H1 (cell line): ENCODE results near the gene DYRK1B. TPM values are rescaled to one million over a fixed set of nuclear protein-coding genes. Genes with fewer than 3 reads are reported as not detected.

Experiments used
- CTCF ChIA-PET: fragments of 300-600 bp; sonication (Branson Sonifier 250); formaldehyde crosslinking; loops from one replicate; lab custom pipeline; 2021; ENCODE audit not compliant: partially characterized antibody; lab: Charles Lee
- POLR2A ChIA-PET: fragments of 300-600 bp; sonication (Branson Sonifier 250); formaldehyde crosslinking; loops from one replicate; lab custom pipeline; 2021; ENCODE audit warnings: inconsistent platforms; ENCODE audit not compliant: partially characterized antibody; lab: Charles Lee
- DNase-seq, 2 experiments: peaks; one replicate each; pipeline versions ENCODE4 v3.0.0 to v3.0.0-alpha.2; 2010 to 2022; ENCODE audit warnings: low spot score in 2 of 2, low read depth in 1 of 2, mixed read lengths in 1 of 2
- FAIRE-seq: peaks from 2 replicates; lab custom pipeline; 2011; peaks lifted over from hg19 to GRCh38; lab: Jason Lieb, UNC
- H2AFZ ChIP-seq: 2 replicates; pipeline ENCODE4 v1.8.1; 2012; ENCODE audit warnings: low read length, inconsistent platforms
- H2AK5ac ChIP-seq: 2 replicates; pipeline ENCODE4 v1.6.1; 2013; ENCODE audit warnings: low read depth, low read length
- H2BK120ac ChIP-seq: replicated peaks from 2 replicates; pipeline ENCODE3; 2013; ENCODE audit warnings: low read depth, low read length, inconsistent platforms
- H2BK12ac ChIP-seq: 2 replicates; pipeline ENCODE4 v1.6.1; 2013; ENCODE audit warnings: low read depth, low read length
- H2BK15ac ChIP-seq: 2 replicates; pipeline ENCODE4 v1.6.1; 2013; ENCODE audit warnings: low read length
- H2BK20ac ChIP-seq: 2 replicates; pipeline ENCODE4 v1.6.1; 2013; ENCODE audit warnings: low read length
- H2BK5ac ChIP-seq: 2 replicates; pipeline ENCODE4 v1.6.1; 2013; ENCODE audit warnings: low read depth, low read length
- H3K14ac ChIP-seq: 2 replicates; pipeline ENCODE4 v1.6.1; 2013; ENCODE audit warnings: inconsistent platforms; ENCODE audit not compliant: insufficient read length
- H3K18ac ChIP-seq: 2 replicates; pipeline ENCODE4 v1.6.1; 2013; ENCODE audit warnings: low read length; ENCODE audit errors: extremely low read depth
- H3K23ac ChIP-seq: 2 replicates; pipeline ENCODE4 v1.6.1; 2013; ENCODE audit warnings: inconsistent platforms; ENCODE audit not compliant: insufficient read length
- H3K23me2 ChIP-seq: 2 replicates; pipeline ENCODE4 v1.6.1; 2013; ENCODE audit warnings: low read depth, low read length
- H3K27ac ChIP-seq: 2 replicates; pipeline ENCODE4 v1.6.1; 2011; ENCODE audit warnings: low read depth, low read length, inconsistent platforms
- H3K27me3 ChIP-seq, 4 experiments: replicated peaks in 1 of 4; 1 replicate in 1 of 4; 2 replicates in 3 of 4; pipeline versions ENCODE4 v1.6.1 to v1.8.1; 2011 to 2013; ENCODE audit warnings: low read length in 3 of 4, mild to moderate bottlenecking in 3 of 4, inconsistent platforms in 2 of 4, mixed read lengths in 2 of 4, moderate library complexity in 1 of 4; ENCODE audit not compliant: control insufficient read depth in 3 of 4, insufficient read depth in 3 of 4; ENCODE audit errors: extremely low read depth in 1 of 4
- H3K36me3 ChIP-seq, 4 experiments: 2 replicates each; pipeline versions ENCODE4 v1.6.1 to v1.8.1; 2011 to 2013; ENCODE audit warnings: mild to moderate bottlenecking in 4 of 4, low read length in 3 of 4, moderate library complexity in 2 of 4, control low read depth in 1 of 4, inconsistent platforms in 1 of 4; ENCODE audit not compliant: insufficient read depth in 4 of 4, control insufficient read depth in 2 of 4
- H3K4ac ChIP-seq: replicated peaks from 2 replicates; pipeline ENCODE3; 2013; ENCODE audit warnings: low read length, low read depth, mixed read lengths, inconsistent platforms; ENCODE audit not compliant: insufficient read length
- H3K4me1 ChIP-seq, 4 experiments: replicated peaks in 1 of 4; 1 replicate in 1 of 4; 2 replicates in 3 of 4; pipeline versions ENCODE4 v1.6.1 to v1.8.1; 2011 to 2013; ENCODE audit warnings: low read length in 3 of 4, inconsistent platforms in 2 of 4, mixed read lengths in 1 of 4; ENCODE audit not compliant: insufficient read depth in 4 of 4, control insufficient read depth in 3 of 4
- H3K4me2 ChIP-seq, 2 experiments: 2 replicates each; pipeline versions ENCODE4 v1.6.1 to v1.8.1; 2011 to 2013; ENCODE audit warnings: low read depth in 2 of 2, low read length in 2 of 2, control low read depth in 1 of 2, inconsistent platforms in 1 of 2, mild to moderate bottlenecking in 1 of 2; ENCODE audit not compliant: insufficient read depth in 1 of 2
- H3K4me3 ChIP-seq, 4 experiments: fragments of 200-600, 300-600 bp in 1 of 4; sonication (generic), shearing (Covaris generic), sonication (Bioruptor Twin) in 1 of 4; 2 replicates each; pipeline versions ENCODE4 v1.5.1 to v1.8.1; 2011 to 2016; ENCODE audit warnings: low read length in 4 of 4, low read depth in 3 of 4, control low read depth in 2 of 4, inconsistent platforms in 2 of 4, mild to moderate bottlenecking in 2 of 4, mixed read lengths in 1 of 4, moderate library complexity in 1 of 4; ENCODE audit not compliant: insufficient read depth in 2 of 4; ENCODE audit errors: extremely low read depth in 1 of 4
- H3K56ac ChIP-seq: replicated peaks from 2 replicates; pipeline ENCODE3; 2013; ENCODE audit warnings: low read depth, mild to moderate bottlenecking, mixed read lengths, low read length, inconsistent platforms; ENCODE audit not compliant: insufficient read length
- H3K79me1 ChIP-seq: 2 replicates; pipeline ENCODE4 v1.6.1; 2013; ENCODE audit warnings: low read depth, low read length, control low read depth
- H3K79me2 ChIP-seq, 2 experiments: 2 replicates each; pipeline versions ENCODE4 v1.6.1 to v1.8.1; 2012 to 2013; ENCODE audit warnings: low read length in 2 of 2, mild to moderate bottlenecking in 2 of 2, inconsistent platforms in 1 of 2; ENCODE audit not compliant: insufficient read depth in 2 of 2, control insufficient read depth in 1 of 2
- H3K9ac ChIP-seq, 4 experiments: replicated peaks in 1 of 4; 1 replicate in 1 of 4; 2 replicates in 3 of 4; pipeline versions ENCODE4 v1.6.1 to v1.8.1; 2011 to 2013; ENCODE audit warnings: low read depth in 3 of 4, low read length in 3 of 4, control low read depth in 2 of 4, mild to moderate bottlenecking in 2 of 4, moderate library complexity in 2 of 4, inconsistent platforms in 1 of 4; ENCODE audit errors: extremely low read depth in 1 of 4
- H3K9me3 ChIP-seq, 2 experiments: 2 replicates each; pipeline versions ENCODE4 v1.6.1 to v1.8.1; 2012 to 2013; ENCODE audit warnings: mild to moderate bottlenecking in 2 of 2, moderate library complexity in 2 of 2, control low read depth in 1 of 2, inconsistent platforms in 1 of 2, low read depth in 1 of 2, low read length in 1 of 2, mixed read lengths in 1 of 2; ENCODE audit not compliant: insufficient read depth in 2 of 2
- H4K20me1 ChIP-seq, 2 experiments: replicated peaks in 1 of 2; 2 replicates each; pipeline versions ENCODE3 to v1.8.1; 2011 to 2013; ENCODE audit warnings: inconsistent platforms in 2 of 2, low read length in 2 of 2, mild to moderate bottlenecking in 1 of 2; ENCODE audit not compliant: insufficient read depth in 2 of 2, control insufficient read depth in 1 of 2
- H4K5ac ChIP-seq: 2 replicates; pipeline ENCODE4 v1.6.1; 2013; ENCODE audit warnings: low read length, low read depth, mixed read lengths, inconsistent platforms; ENCODE audit not compliant: insufficient read length
- H4K8ac ChIP-seq: 2 replicates; pipeline ENCODE4 v1.8.0; 2013; ENCODE audit warnings: mild to moderate bottlenecking, moderate library complexity, low read length, inconsistent platforms; ENCODE audit not compliant: insufficient read depth; ENCODE audit errors: extremely low read depth
- H4K91ac ChIP-seq: replicated peaks from 2 replicates; pipeline ENCODE3; 2013; ENCODE audit warnings: low read length, mixed read lengths, inconsistent platforms; ENCODE audit not compliant: insufficient read length
- BCL11A ChIP-seq, 2 experiments: IDR thresholded peaks; one replicate each; pipeline ENCODE4 v1.6.1; 2011; ENCODE audit warnings: low read depth in 2 of 2, low read length in 2 of 2, mild to moderate bottlenecking in 2 of 2
- CBX5 ChIP-seq: fragments of 300-800, 300-1000 bp; sonication (generic); IDR thresholded peaks from 2 replicates; pipeline ENCODE4 v1.7.1; 2016; ENCODE audit warnings: antibody characterized with exemption, low read length, low read depth
- CEBPB ChIP-seq: IDR thresholded peaks from 2 replicates; pipeline ENCODE4 v1.6.1; 2012; ENCODE audit warnings: low read depth, low read length
- CHD1 ChIP-seq: IDR thresholded peaks from 2 replicates; pipeline ENCODE4 v1.6.1; 2012; ENCODE audit warnings: low read depth, low read length, improper control_type of control experiment
- GABPA ChIP-seq: IDR thresholded peaks from 2 replicates; pipeline ENCODE4 v1.6.1; 2011; ENCODE audit warnings: mild to moderate bottlenecking, low read length, moderate library complexity, borderline replicate concordance; ENCODE audit not compliant: insufficient read depth
- GTF2F1 ChIP-seq: IDR thresholded peaks from 2 replicates; pipeline ENCODE4 v1.6.1; 2012; ENCODE audit warnings: low read depth, low read length, improper control_type of control experiment, borderline replicate concordance
- HDAC6 ChIP-seq: IDR thresholded peaks from one replicate; pipeline ENCODE4 v1.7.1; 2012; ENCODE audit warnings: low read depth, mild to moderate bottlenecking, inconsistent platforms, low read length, moderate library complexity
- NRF1 ChIP-seq: IDR thresholded peaks from 2 replicates; pipeline ENCODE4 v1.6.1; 2011; ENCODE audit warnings: mild to moderate bottlenecking, low read depth, low read length, improper control_type of control experiment
- PHF8 ChIP-seq: fragments of 200-600 bp; sonication (generic); conservative IDR thresholded peaks from 2 replicates; pipeline ENCODE4 v1.7.1; 2012; ENCODE audit warnings: low read depth, mild to moderate bottlenecking, inconsistent platforms, low read length, moderate library complexity
- POLR2AphosphoS5 ChIP-seq: IDR thresholded peaks from 2 replicates; pipeline ENCODE4 v1.6.1; 2011; ENCODE audit warnings: low read depth, low read length
- SIX5 ChIP-seq: IDR thresholded peaks from 2 replicates; pipeline ENCODE4 v1.6.1; 2011; ENCODE audit warnings: mild to moderate bottlenecking, low read depth, low read length
- TAF1 ChIP-seq: IDR thresholded peaks from 2 replicates; pipeline ENCODE4 v1.6.1; 2011; ENCODE audit warnings: mild to moderate bottlenecking, low read depth, low read length
- TEAD4 ChIP-seq: IDR thresholded peaks from 2 replicates; pipeline ENCODE4 v1.6.1; 2012; ENCODE audit warnings: low read depth, low read length, inconsistent platforms, mixed read lengths
- WGBS, 2 experiments: shearing (Covaris generic) in 1 of 2; methylation state at CpG; one replicate each; pipeline versions ENCODE4 v1.1.6 to v1.1.7; 2013 to 2015; ENCODE audit warnings: low lambda C conversion rate in 2 of 2, mixed read lengths in 2 of 2, inconsistent platforms in 1 of 2, low coverage in 1 of 2, missing lambda C conversion rate in 1 of 2; ENCODE audit not compliant: insufficient replicate concordance in 2 of 2, insufficient coverage in 1 of 2, insufficient read length in 1 of 2; ENCODE audit errors: extremely low coverage in 1 of 2, missing lambda C conversion rate in 1 of 2; 5-methylcytosine and 5-hydroxymethylcytosine counted together
- polyA plus RNA-seq, 7 experiments: library from polyadenylated mRNA; depleted of rRNA in 3 of 7; stranded (reverse) in 5 of 7; unstranded in 2 of 7; fragments of >200 nt in 5 of 7; fragments of 200-250 nt in 2 of 7; gene quantifications; 1 replicate in 5 of 7; 2 replicates in 1 of 7; 4 replicates in 1 of 7; pipeline versions ENCODE4 v1.2.1 to v1.2.3, GENCODE V29; 2011 to 2013; ENCODE audit warnings: missing spikeins in 2 of 7, mixed read lengths in 2 of 7
- total RNA-seq: library from RNA; stranded (reverse); fragmentation: NEBNext Ultra II Directional; extraction: Animal tissue kit (Norgen Biotek cat#: 25700); gene quantifications from 2 replicates; pipeline ENCODE4 v1.2.1, GENCODE V29; 2021
- TF ChIP-seq, protein P1 (sequence below): IDR thresholded peaks from 2 replicates; pipeline ENCODE4 v1.6.1; 2011; ENCODE audit warnings: low read depth, mild to moderate bottlenecking, low read length; ENCODE audit not compliant: insufficient read depth

Gene DYRK1B
- total and polyA plus RNA-seq, 2 of the 8 experiments (the other 6 are each of a cell fraction or from before 2014, with no cell fraction given), result 6.9 to 14.8 TPM

DNA sequence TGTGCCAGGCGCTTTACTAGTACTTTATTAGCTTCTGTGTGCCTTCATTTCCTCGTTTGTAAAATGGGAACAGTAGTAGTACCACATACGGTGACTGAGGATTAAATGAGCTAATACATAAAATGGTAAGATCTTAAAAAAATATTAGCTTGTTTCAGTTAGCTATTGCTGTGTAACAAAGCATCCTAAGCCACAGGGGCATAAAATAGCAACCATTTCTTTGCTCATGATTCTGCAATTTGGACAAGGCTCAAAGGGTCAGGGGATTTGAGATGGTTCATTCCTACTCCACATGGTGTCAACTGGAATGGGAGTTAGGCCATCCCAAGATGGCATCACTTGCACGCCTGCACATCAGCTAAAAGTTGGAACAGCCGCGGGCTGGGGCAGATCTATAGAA is 13.3 kb downstream of the DYRK1B start:
- CTCF ChIA-PET, result interaction anchor here (1.0 kb wide), 2 partner anchors 22 to 28 kb away, joined by 5 to 7 read pairs; no protein-coding TSS in a partner anchor
- H3K79me1 ChIP-seq, result no peaks in the 10 kb centered on the region; the same call in none of the 2 replicates
- no peak overlapping the region for H2AFZ ChIP-seq
- WGBS, 2 experiments, result 94% methylated on average over 6 of the region's 6 CpGs; no CpG with 5 or more reads in 1 of the 2 experiments
- H3K14ac ChIP-seq, result no peak overlapping the region
- DNase-seq (no peak), FAIRE-seq (no peak)
- peaks cover 0 to 8% (median 3%) of the 10 kb centered on the region in 4 experiments; a peak in 4 of 7 replicates for H3K4me1 ChIP-seq
- POLR2A ChIA-PET, result interaction anchor here (1.5 to 1.6 kb wide), 2 partner anchors 8 to 13 kb away, joined by 4 to 5 read pairs; no protein-coding TSS in a partner anchor
- H2BK12ac ChIP-seq, result no peak overlapping the region
- peaks cover 10% of the 10 kb centered on the region for H3K23me2 ChIP-seq
- no peaks in the 10 kb centered on the region for H3K27me3 ChIP-seq
- no peak overlapping the region for H4K8ac ChIP-seq
- H4K20me1 ChIP-seq, result no peaks in the 10 kb centered on the region
- H2BK15ac ChIP-seq, result no peak overlapping the region
- no peaks in the 10 kb centered on the region for H3K9me3 ChIP-seq
- H2BK120ac ChIP-seq, result no peak overlapping the region
- H2BK5ac ChIP-seq, result no peak overlapping the region
- H3K27ac ChIP-seq, result no peak overlapping the region
- no peak overlapping the region for H4K5ac ChIP-seq
- H2BK20ac ChIP-seq, result no peak overlapping the region
- H3K4me2 ChIP-seq, result no peak overlapping the region
- no peak overlapping the region for H4K91ac ChIP-seq
- H2AK5ac ChIP-seq, result no peak overlapping the region
- no peak overlapping the region for H3K18ac ChIP-seq
- H3K79me2 ChIP-seq, result 0 out of 4 replicates have a peak, but pooled peaks cover 0 to 2% of the 10 kb centered on the region in 2 experiments
- no peak overlapping the region for H3K4me3 ChIP-seq
- no peak overlapping the region for H3K56ac ChIP-seq
- H3K9ac ChIP-seq, result no peak overlapping the region
- H3K23ac ChIP-seq, result no peak overlapping the region
- peaks cover 0 to 2% (median under 1%) of the 10 kb centered on the region in 4 experiments; a peak in 5 of 8 replicates for H3K36me3 ChIP-seq
- no peak overlapping the region for H3K4ac ChIP-seq
- TF ChIP-seq TEAD4 (no peak), GABPA (no peak), PHF8 (no peak), TAF1 (no peak), CBX5 (no peak), SIX5 (no peak), CHD1 (no peak), BCL11A (IDR thresholded peaks at IDR 0.05; ENCODE audit: low read depth in 2 of 2, low read length in 2 of 2) (no peak), GTF2F1 (no peak), NRF1 (no peak), POLR2AphosphoS5 (no peak), HDAC6 (no peak), CEBPB (no peak)
- TF ChIP-seq, protein P1, sequence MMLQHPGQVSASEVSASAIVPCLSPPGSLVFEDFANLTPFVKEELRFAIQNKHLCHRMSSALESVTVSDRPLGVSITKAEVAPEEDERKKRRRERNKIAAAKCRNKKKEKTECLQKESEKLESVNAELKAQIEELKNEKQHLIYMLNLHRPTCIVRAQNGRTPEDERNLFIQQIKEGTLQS, result no peak
